Retinal pigment epithelial cell (primary cell): Measurements from ENCODE around the gene NEBL.

Experiments
- DNase-seq: peaks from one replicate; pipeline ENCODE4 v3.0.0-alpha.2; 2010; ENCODE audit warnings: low read depth
- H3K4me3 ChIP-seq: 2 replicates; pipeline ENCODE4 v1.5.1; 2011; ENCODE audit warnings: mild to moderate bottlenecking, low read length, control low read depth, moderate library complexity
- TF ChIP-seq, protein P1 (sequence below): conservative IDR thresholded peaks from 2 replicates; pipeline ENCODE4 v1.5.1; 2011; ENCODE audit warnings: low read depth, low read length, control low read depth, inconsistent platforms

NEBL gene

DNA sequence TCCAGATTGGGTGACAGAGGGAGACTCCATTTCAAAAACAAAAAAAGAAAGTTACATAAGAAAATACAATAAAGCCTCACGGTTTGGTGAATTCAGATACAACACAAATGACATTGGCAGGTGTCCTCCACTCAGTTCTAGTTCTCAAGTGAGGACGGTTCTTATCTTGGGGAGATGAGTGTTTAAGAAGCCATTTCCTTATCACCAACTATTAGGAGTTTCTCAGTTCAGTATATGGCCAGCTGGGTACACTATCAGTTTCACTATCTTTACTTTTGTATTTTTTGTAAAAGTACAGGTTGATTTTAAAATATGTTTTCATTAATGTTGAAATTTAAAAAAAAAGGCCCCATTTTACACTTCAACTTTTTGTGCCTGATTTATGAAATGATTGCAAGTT is 36.6 kb upstream of the NEBL start:
- DNase-seq, result no peak
- no peak overlapping the region for H3K4me3 ChIP-seq
- TF ChIP-seq, protein P1, sequence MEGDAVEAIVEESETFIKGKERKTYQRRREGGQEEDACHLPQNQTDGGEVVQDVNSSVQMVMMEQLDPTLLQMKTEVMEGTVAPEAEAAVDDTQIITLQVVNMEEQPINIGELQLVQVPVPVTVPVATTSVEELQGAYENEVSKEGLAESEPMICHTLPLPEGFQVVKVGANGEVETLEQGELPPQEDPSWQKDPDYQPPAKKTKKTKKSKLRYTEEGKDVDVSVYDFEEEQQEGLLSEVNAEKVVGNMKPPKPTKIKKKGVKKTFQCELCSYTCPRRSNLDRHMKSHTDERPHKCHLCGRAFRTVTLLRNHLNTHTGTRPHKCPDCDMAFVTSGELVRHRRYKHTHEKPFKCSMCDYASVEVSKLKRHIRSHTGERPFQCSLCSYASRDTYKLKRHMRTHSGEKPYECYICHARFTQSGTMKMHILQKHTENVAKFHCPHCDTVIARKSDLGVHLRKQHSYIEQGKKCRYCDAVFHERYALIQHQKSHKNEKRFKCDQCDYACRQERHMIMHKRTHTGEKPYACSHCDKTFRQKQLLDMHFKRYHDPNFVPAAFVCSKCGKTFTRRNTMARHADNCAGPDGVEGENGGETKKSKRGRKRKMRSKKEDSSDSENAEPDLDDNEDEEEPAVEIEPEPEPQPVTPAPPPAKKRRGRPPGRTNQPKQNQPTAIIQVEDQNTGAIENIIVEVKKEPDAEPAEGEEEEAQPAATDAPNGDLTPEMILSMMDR, result no peak

DNA sequence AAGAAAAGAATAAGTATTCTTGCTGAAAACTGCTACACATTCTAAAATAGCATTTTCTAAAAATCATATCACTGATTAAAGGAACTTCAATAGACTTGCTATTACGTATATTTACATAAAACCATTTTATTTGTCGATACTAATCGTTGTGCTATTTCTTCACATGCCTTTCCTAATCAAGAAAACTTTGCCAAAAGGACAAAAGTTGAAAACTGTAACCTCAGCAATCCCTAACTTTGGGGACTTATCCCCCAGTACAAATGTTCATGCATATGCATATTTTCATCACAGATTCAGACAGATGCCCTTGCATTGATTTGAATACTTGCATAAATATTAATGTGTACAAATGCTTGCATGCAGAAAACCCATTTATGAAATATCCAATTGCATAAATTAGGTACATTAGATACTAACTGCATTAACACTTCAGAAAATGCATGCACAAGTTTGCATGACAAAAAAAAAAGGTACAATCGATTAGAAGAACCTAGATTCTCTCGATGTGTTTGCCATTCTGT is 35.6 kb upstream of the NEBL start:
- H3K4me3 ChIP-seq, result no peak overlapping the region
- TF ChIP-seq, protein P1, result no peak
- DNase-seq, result no peak

DNA sequence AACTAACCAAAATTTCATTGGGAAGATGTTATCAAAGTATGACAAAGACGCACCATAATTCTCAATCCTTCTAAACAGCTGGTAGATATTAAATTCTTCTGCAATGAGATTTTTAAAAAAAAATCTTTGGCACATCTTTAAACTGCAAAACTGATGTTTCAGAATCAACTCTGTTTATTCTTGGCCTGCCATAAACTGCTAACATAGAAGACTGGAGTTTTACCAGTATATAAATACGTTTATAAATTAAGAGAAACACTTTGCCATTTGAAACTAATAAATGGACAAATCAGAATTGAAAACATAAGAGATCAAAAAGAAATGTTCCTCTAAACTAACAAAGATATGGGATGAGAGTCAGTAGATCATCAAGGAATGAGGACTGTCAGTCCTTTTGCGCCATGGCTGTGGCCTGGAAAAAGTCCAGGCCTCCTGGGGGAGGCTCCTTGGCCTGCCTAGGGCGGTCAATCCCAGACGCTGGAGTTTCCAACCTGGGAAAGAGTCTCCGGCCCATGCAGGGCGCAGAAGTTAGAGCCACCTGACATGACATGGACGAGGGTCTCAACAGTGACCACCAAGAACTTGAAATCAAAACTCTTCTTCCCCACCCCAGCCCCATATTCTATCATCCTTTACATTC is 34.2 kb upstream of the NEBL start:
- TF ChIP-seq, protein P1, result no peak
- H3K4me3 ChIP-seq, result no peak overlapping the region
- no peak for DNase-seq

DNA sequence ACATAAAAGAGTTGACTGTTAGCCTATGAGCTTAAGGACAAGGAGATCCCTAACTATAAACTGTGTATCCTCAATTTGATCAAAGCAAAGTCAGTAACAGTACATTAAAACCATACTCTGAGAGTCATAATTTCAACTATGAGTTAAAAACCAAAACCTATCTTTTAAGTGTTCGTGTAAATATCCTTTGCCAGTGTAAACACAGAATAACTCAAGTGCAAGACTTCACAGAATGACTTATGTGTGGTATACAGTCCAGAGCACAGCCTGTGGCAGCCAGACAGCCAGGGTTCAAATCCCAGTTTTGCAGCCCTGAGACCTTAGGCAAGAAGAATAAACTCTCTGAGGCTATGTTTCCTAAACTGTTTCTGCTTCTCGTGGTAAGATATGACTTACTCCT is 30.3 kb upstream of the NEBL start:
- TF ChIP-seq, protein P1, result no peak
- DNase-seq, result no peak
- H3K4me3 ChIP-seq, result no peak overlapping the region

DNA sequence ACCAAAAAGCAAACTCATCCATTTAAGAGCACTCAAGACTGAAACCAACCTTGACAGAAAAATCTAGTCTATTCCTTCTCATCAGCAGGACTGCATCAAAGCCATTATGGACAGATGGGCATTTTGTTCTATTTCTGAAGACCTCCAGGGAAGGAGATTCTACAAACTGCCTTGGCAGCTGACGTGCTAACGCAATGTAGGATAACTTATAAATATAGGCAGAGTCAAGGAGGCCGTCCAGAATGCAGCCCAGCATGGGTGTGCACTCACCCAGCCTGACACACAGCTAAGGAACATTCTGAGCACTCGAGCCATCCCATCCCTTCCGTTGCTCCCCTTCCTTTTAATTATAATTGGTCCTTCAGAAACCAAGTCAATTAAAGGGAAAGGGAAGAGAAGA is 25.3 kb upstream of the NEBL start:
- no peak overlapping the region for H3K4me3 ChIP-seq
- DNase-seq, result no peak
- TF ChIP-seq, protein P1, result no peak

DNA sequence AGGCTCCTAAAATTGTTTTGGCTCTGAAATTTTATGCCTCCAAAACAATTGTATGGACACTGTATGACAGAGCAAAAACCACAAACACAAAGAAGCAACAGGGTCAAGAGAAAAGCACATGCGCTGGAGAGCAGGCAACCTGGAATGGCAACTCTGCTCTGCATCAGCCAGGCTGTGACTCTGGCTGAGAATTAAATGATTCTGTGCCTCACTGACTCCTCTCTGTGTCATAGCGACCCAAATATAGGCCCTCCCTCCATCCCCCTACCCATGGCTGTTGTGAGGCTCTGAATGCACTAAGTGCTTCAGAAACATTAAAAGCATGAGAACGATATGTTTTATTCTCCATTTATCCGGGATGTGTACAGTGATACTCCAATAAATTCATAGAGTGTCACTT is 24.9 kb upstream of the NEBL start:
- TF ChIP-seq, protein P1, result no peak
- DNase-seq, result no peak
- no peak overlapping the region for H3K4me3 ChIP-seq

DNA sequence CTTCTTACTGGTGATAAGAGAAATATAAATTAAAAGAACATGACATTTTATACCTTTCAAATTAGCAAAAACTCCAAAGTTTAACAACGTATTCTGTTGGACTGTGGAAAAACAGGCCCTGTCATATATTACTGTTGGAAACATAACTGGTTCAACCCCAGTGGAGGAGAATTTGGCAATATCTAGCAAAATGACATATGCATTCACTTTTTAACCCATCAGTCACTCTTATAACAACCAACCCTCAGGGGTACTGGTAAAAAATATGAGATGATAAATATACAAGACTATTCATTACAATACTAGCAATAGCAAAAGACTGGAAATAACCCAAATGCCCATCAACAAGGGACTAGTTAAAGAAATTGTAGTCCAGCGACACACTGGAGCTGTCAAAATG is 22.9 kb upstream of the NEBL start:
- TF ChIP-seq, protein P1, result no peak

More for the DNA sequence above, 22.9 kb upstream of the NEBL start:
- H3K4me3 ChIP-seq, result no peak overlapping the region
- no peak for DNase-seq
